KG1 (cell line): Measurements from ENCODE around the gene POMT1.

Experiments
- DNase-seq: peaks from one replicate; lab custom pipeline; 2025; lab: John Stamatoyannopoulos, UW

The POMT1 gene

DNA sequence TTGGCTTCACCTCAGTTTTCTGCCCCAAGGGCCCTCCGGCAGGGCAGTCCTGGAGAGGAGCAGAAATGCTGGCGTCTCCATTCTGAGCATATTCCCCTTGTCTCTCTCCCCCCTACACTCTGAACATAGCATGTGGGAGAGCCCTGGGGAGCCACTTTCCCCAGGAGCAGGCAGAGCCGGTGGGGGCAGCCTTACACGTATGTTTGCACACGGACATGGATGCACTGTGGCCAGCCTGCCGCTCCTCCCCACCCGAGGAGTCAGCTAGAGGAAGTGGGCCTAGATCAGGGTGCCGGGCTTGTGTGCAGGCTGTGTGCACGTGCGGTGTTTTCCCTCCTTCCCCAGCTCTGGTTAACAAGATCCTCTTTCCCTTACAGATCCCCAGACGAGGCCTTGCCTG lies 25.4 kb upstream of the POMT1 start:
- no peak for DNase-seq

DNA sequence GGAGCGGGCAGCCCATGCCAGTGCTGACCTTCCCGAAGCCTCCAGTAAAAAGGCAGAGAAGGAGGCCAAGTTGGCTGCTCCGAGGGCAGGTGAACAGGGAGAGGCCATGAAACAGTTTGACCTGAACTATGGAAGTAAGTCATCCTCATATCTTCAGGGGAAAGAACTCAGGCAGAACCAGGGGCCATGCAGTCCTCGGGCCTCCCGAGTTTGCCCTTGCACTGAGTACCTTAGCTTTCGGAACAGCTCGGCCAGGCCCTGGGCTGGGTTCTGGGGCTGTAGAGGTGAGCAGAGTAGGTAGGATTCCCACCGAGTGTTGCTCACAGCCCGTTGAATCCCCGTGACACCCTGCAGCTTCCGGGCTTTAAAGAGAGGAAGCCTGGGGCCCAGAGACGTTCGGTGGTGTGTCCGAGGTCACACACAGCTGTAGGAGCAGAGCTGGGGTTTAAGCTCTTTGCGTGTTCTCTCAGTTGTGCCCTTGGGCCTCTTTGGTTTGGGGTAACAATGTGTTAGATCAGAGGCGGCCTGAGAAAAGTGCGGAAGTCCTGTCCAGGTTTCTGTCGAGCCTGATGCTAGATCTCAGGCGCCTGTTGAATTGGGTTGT lies 24.8 kb upstream of the POMT1 start:
- DNase-seq, result no peak

DNA sequence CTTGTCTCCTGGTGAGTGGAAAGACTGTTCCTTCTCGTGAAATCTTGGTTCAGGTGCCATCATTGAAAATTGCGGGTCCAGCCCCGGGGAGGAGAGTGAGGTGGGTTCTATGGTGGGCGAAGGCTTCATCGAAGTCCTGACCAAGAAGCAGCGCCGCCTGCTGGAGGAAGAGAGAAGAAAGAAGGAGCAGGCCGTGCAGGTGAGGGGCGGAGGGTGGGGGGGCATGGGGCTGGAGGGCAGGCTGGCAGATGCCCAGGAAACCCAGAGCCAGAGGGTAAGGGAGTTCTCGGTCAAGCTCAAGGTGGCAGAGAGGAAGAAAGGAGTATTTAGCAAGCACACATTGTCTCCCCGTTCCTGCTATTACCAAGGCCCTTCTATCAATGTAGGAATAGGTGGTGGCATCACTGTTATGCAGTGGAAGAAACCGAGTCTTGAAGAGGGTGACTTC lies 24.3 kb upstream of the POMT1 start:
- DNase-seq, result no peak

DNA sequence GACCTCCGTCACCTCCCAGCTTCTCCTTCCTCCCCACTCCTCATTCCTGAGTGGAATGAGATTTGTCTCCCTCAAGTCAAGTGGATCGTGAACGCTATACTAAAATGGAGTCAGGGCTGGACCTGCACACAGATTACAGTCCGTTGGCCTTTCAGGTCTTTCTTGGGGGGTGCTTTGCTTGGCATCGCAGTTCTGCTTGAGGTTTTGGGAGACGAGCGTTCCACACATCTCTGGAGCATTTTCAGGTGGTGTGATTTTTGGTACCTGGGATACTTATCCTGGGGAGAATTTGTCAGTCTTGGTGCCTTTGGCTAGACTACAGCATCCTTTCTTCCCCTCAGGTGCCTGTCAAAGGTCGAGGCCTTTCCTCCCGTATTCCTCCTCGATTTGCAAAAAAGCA lies 23.8 kb upstream of the POMT1 start:
- no peak for DNase-seq

GRCh38 chr9:131480258-131480657 lies 22.5 kb upstream of the POMT1 start:
- no peak for DNase-seq

DNA sequence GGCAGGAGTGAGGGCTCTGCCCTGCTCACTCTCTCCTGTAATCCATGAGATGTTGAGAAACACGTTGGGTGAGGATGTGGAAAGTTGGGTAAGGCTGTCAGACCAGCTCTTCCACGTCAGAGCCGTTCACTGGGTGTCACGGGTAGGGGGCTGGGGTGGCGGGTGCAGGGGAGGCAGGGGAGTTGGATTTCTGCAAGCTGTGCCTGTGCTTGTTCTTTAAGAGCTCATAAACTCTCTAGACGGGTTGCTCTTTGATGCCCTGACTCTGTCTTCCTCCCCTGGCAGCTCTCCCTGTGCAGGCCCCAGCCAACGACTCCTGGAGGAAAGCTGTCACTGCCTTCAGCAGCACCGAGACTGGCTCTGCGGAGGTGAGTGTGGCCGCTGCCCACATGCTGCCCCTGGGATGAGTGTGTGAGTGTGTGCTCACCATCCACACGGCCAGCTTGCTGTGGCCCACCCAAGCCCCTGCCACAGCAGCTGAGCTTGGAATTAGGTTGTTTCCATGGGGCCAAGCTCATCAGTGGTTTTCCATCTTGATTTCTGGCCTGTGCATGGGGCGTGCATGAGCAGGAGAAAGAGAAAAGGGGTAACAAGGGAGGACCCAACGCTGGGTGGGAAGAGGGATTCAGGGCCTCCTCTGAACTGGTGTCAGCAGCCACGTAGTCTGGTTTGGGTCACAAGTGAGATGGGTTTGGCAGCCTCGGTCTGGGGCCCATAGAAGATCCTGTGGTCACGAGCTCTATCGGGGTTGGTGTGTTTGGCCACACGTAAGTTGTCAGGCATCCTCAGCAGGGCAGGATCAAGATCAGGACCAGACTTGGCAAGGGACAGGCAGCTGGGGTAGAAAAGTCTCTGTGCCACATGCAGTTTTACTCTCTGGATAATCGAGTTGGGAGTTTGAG lies 21.0 kb upstream of the POMT1 start:
- DNase-seq, result no peak

DNA sequence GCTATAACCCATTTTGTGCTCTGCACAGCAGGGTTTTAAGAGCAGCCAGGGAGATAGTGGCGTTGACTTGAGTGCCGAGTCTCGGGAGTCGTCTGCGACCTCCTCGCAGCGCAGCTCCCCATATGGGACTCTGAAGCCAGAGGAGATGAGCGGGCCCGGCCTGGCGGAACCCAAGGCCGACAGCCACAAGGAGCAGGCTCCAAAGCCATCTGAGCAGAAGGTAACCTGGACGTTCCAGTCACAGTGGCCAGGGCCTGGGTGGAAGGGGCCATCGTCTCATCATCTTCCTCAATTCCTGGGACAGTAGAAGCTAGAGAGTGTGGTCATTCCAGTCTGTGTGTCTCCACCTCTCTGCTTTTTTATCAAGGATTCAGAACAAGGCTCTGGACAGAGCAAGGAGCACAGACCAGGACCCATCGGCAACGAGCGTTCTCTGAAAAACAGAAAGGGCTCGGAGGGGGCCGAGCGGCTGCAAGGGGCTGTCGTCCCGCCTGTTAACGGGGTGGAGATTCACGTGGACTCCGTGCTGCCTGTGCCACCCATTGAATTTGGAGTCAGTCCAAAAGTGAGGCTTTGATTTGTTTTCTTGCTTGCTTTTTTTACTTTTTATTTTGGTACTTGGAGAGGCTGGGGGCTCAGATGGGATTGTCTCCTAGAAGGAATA lies 20.2 kb upstream of the POMT1 start:
- no peak for DNase-seq

- no peak for DNase-seq
These were observed 19.2 kb upstream of the POMT1 start for GRCh38 chr9:131483319-131484050.

DNA sequence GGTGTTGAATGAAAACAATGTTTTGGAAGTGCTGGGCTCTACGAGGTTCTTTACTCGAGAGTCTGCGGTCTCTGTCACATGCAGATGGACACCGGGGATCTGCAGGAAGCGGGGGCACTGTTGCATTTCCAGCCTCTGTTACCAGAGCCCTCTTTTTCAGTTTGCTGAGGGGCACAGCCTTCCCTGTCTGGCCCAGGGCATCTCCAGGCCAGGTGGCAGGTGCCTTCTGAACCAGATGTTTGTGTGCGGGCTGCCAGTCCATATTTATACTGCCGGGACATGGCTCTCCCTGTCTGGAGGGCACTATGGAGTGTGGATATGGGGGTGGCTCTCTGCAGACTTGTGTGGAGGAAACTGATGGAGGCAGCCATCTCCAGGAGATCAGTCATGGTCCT lies 18.7 kb upstream of the POMT1 start:
- no peak for DNase-seq

GRCh38 chr9:131484560-131485185 lies 18.0 kb upstream of the POMT1 start:
- DNase-seq, result no peak

DNA sequence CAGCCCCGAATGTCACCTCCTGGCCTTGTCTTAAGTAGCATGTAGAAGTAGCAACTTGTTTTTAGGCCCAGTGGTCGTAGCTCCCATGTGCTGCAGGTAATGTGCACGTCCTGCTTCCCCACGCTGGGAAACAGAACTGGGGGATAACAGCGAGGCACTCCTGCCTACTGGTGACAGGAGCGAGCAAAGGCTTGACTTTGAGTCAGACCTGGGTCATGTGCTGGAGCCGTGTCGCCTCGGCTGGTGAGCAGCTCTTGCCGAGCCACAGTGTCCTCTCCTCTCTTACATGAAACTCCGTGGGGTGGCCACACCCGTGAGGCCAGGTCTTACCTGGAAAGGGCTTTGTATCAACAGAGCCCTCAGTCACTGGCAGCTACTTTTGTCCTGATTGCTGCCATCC lies 17.5 kb upstream of the POMT1 start:
- DNase-seq, result no peak

- no peak for DNase-seq
These were observed 16.8 kb upstream of the POMT1 start for GRCh38 chr9:131485728-131486422.

DNA sequence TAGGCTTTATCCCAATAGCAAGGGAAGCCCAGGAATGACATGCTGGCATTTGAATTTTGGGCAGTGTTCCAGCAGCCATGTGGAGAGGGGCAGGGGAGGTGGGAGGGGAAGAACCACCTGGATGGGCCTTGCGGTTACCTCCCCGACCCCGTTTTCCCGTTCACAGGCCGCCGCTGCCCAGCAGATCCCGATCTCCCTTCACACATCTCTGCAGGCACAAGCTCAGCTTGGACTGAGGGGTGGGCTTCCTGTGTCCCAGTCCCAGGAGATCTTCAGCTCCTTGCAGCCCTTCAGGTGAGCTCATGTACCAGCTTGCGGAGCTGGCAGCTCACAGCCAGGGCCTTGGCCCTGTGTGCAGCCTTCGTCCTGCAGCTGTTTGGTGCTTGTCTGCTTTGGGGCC lies 15.7 kb upstream of the POMT1 start:
- no peak for DNase-seq

DNA sequence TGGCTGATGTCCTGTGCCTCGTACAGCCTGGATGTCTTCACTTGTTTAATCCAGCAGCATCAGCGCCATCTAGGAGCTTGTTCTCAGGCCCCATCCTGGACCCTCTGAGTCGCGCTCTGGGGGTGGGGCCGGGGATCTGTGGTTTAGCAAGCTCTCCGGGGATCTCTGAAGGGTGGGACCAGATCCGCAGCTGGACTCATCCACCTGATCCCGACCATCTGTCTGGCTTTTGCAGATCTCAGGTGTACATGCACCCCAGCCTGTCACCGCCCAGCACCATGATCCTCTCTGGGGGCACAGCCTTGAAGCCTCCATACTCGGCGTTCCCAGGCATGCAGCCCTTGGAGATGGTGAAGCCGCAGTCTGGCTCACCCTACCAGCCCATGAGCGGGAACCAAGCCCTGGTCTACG lies 15.1 kb upstream of the POMT1 start:
- DNase-seq, result no peak

DNA sequence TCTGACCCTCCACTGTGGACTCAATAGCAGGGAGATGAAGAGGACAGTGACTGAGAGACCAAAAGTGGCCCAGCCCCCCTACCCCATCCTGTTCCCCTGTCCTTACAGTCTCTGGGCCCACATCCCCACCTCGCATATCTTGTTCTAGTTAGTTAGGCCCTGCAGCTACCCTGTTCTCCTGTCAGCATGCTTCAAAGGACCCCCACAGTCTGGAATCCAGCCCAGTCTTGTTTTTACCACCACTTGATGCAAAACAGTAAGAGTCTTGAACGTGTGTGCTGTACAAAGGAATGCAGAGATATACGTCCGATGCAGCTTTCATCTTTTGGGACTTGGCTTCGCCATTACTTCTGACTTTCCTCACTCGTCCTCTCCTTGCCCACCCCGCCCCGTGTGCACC lies 12.2 kb upstream of the POMT1 start:
- DNase-seq, result no peak

GRCh38 chr9:131491001-131491710 lies 11.6 kb upstream of the POMT1 start:
- DNase-seq, result no peak

DNA sequence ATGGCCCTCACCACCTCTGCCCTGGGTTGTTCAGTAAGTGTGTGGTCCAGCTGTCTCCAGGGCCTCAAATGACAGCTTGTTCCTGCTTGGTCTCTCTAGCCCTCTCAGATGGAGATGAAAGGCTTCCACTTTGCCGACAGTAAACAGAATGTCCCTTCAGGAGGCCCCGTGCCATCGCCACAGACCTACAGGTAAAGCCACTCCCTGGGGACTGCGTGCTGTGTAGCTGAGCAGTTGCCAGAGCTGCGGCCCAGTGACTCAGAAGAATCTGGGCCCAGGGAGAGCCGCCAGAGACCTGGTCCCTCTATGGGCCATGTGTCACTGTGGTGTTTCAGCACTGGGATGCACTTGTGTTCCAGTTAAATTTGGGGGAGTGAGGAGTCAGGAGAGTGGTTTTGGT lies 10.6 kb upstream of the POMT1 start:
- no peak for DNase-seq

- DNase-seq, result no peak
These were observed 8.3 kb upstream of the POMT1 start for GRCh38 chr9:131494296-131494870.

DNA sequence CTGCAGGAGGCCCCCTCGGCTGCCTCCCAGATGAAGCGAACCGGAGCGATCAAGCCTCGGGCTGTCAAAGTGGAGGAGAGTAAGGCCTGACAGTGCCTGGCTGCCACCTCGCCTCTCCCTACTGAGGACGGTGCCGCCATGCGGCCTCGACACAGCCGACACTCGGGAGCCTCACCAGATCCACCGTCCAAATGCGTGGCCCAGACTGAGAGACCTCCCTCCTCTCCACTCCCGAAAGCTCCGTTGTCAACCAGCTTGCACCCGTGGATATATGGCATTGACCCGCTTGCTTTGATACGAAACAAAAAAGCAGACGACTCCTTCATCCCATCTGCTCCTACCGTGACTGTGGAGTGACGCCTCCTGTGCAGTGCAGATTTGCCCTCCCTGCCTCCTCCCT lies 6.9 kb upstream of the POMT1 start:
- DNase-seq, result no peak

DNA sequence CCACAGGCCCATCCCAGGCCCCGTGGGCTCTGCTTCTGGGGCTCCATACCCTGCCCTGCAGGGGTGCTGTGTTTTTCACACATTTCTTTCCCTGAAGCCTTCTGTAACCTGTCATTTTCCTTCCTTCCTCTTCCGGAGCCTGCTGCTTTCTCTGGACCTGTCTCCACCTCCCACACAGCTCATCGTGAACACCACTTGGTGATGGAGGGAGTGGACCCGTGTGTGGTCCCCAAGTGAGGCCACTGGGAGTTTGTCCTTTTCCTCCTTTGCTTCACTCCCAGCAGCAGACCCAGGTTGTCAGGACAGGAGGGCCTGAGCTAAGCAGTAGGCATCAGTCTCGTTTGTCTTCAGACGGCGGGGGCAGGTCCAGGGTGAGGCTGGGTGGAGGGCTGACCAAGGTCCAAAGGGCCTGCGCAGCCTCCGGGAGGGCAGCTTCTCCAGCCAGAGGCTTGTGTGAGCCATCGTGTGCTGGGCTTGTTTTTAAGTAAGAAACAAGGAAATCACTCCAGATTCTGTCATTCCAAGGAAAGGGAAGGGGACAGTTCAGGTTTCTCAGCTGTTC lies 5.8 kb upstream of the POMT1 start:
- no peak for DNase-seq
